Activated T-helper 1 cell treated with Interleukin-2 at 50 U/mL for 16 hours (primary cell): ENCODE data around the gene IARS1.
A peak's percentile ranks its signal among the peaks of the same experiment; 100 is the strongest.

Source experiments
- DNase-seq: peaks from one replicate; pipeline ENCODE4 v3.0.0-alpha.2; 2020; ENCODE audit warnings: low read depth

Gene IARS1

DNA sequence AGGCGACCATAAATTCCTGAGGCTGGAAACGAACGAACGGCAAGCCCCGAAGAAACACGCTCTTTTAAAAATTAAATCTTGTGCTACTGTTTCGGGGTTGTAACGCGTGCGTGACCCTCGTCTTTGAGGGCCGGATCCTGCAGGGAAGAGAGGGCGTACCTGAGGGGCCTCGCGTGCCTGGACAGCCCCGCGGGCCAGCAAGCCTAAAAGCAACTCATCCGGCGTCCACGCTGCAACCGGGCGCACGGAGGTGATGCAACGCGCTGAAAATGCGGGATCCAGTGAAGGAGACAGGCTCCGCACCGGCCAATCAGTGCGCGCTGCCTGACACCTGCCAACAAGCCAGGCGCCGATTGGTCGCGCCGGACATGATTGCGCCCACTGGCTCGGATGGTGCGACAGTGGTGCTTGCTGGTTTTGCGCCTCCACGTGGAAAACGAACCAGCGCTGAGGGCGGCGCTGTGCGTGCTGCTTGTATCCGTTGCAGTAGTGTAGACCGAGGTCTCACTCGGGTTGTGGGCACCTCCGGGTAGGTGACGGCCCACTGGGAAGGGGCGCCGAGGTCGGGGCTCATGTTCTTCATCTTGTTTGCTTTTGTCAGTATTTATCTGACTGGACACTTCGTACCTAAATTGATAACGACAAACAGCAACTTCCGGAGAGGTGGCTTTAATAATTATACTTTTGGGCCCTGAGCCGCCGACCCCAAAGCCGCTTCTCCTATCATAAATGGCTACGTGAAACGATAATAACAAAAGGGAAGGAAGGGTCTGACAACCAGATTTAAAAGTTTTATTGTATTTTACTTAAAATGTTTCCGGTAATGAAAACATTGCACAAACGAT, at the start of gene IARS1:
IARS1 (minus strand) TSS at position 246 of the 845 bp plus-strand sequence. CDS start 4,278 bp downstream, outside the sequence.
- DNase-seq = peak; percentile 100

DNA sequence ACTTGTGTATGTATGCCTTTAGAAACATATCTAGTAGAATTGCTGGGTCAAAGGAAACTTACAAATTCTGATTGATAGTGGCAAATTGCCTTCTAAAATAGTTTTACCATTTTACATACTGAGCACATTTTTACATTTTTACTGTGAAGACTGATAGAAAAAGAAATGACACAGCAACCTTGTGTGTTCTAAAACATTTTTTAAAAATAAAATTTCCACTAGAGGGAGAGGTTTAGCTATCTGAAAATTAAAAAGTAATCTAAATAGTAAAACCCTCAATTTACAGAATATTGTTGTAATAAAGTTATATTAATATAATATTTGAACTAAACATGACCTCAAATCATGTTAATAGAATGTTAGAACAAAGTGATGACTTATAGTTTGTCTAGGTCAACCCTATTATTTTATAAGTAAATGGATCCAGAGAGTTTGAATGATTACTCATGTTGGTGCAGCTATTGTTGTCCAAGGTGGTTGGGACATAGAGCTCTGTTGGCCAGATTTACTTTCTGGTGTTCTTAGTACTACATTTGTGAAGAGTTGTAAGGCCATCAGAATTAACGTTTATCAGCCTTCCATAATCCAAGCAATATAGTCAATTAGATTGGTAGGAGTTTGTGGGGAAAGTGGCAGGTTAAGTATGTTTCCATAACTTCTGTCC, 49.5 kb upstream of the IARS1 start:
- no peak for DNase-seq

DNA sequence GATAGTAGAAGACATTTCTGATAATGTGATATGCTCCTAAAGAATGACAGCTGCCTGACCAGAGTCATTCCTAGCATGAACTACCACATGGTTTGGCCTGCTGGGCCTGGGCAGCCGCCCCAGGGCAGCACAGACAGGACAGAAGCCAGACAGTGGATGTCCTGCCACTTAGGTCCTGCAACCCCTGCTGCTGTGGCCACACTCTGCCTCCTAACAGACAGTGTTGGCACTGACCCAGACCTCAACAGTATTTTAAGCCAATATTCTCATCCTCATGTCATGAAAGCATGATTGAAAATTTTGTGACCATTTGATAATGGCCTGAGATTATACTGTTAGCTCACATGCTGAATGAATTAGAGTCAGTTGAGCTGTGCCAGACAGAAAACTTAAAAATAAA, 48.1 kb upstream of the IARS1 start:
- no peak for DNase-seq

DNA sequence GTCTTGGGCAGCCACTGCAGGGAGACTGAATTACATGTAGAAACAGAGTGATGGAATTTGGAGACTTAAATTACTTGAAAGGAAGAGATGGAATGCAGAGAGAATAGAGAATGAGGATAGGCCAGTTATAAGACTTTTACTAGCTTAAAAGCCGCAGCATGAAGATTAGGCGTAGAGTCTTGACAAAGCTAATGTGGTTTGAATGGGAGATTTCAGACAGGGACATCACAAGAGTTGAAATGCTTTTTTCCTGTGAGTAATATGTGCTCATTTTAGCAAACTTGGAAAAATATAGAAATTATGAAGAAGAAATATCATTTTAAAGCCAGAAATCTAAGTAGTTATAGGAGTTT, 39.8 kb upstream of the IARS1 start:
- DNase-seq = no peak

DNA sequence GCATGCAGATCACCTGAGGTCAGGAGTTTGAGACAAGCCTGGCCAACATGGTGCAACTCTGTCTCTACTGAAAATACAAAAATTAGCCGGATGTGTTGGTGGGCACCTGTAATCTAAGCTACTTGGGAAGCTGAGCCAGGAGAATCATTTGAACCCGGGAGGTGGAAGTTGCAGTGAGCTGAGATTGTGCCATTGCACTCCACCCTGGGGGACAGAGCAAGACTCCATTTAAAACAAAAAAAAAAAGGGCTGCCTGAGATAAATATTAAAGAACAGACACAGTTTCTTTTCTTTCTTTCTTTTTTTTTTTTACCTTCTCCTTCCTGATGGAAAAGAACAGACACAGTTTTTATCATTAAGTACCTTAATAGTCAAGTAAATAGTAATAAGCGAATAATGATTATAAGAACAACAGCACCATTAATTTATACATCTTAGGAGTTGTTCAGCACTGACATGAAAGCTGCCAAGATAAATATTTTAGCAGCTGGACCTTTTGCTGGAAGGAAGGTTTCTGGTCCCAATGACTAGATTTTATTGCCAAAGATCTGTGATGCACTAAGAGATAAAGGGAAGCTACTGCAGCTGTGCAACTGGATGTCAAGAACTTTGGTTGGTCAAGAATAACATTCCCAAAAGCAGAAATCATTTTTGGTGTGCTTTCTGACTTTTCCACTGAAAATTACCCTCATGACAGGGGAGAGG, 39.2 kb upstream of the IARS1 start:
- DNase-seq = no peak

DNA sequence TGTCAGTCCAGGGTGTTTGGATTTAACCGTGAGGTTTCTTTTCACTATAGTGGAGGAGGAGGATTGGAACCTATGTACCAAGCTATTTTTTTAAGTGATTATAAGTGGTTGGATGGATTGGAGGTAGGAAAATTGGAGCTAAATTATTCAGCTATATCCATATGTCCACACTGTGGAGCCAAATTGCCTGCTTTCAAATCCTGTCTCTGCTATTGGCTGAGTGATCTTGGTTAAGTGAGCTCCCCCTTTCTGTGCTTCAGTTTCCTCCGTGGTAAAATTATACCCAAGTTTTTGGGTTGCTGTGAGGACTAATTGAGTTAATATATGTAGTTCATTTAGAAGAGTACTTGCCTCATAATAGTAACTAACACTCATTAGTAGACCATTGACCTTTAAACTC, 34.7 kb upstream of the IARS1 start:
- no peak for DNase-seq

DNA sequence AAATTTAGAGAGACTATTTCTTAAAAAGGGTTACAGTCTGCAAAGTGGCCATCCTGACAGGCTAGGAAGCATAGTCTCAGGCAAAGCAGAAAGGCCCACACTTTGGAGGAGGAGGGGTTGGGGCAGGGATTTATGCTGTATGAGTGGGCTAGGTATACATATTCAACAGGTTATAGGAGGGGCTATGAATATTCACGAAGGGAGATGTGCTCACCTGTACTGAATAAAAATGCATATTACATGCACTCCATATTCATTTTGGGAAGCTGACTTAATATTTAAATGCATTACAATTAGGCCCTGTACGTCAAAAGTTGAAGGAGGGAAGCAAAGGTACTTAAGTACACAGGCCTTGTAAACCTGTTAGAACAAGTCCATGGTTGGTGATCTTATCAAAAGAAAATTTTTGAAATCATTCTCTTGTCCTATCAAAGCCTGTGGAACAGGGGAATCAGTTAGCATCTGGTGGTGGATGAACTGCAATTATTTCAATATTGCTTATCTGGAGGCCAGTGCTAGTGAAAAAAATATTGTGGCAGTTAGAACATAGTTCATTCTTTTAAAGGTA, 33.9 kb upstream of the IARS1 start:
- no peak for DNase-seq

DNA sequence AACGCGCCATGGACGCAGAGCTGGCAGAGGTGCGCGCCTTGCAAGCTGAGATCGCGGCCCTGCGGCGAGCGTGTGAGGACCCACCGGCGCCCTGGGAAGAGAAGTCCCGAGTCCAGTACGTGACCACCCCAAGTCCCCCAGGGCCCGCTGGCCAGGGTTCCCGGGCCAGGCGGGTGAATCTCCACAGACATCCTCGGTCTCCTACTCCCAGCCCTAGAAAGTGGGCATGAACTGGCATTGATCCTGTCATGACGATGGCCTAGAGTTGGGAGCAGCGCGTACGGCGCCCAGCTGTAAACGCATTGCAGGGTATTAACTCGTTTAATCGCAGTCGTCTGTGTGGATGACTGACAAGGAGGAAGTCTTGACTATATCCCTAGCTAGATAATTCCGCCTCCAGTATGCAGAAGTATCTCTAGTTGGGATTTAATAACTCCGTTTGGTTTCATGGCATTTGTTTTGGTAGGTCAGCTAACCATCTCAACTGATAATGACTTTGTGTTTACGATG, 32.5 kb upstream of the IARS1 start:
- no peak for DNase-seq

DNA sequence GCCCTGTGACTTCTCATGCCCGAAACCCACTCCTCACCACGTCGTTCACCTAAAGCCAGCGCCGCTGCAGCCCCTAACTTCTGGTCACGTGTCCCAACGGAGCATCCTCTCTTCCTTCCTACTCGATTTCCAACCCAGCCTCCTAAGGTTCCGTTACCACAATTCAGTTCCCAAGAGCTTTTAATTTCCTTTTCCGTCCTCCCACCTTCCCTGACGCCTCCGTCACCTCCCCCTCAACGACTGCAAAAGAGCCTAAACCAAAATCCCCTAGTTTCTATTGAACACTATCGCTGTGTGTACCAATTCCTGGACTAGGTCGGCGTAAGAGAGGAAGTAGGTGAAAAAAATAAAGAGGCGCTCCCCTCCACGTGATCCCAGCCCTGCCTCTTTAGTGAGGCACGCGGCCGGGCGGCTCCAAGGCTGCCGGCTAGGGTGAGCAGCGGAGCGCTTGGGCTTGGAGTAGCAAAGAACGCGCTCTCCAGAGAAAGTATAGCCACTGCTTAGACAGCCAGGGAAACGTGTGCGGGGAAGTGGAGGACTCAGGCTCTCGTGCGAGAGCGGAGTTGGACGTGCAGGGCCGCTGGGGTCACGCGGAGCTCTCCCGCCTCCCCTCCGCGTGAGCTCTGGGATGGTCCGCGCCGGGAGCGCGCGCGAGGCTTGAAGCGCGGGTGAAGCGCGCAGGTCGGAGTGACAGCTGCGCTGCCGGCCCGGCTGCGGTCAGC, 31.9 kb upstream of the IARS1 start, which contains the start of the genes CENPP and NOL8:
CENPP (plus strand) TSS at position 685 of the 722 bp plus-strand sequence.
NOL8 (minus strand) TSS at position 82 of the 722 bp plus-strand sequence. CDS start 1,189 bp downstream, outside the sequence.
- DNase-seq = peak; percentile 70

DNA sequence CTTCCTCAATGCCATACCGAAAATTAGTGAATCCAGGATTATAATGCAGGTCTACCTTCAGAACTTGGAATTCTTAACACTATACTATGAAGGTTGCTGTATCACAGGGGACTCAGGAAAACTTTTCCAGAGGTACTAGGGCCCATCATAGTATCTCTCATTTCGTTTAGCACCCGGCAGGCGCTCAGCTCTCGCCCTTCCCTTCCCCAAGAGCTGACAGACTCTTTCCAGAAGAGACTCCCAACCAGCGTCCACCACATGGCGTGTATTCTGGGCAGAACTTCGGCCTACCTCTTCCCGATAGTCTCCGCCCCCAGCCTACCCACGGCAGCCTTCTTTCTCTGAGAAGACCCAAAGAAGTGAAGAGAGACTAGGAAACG, 31.4 kb upstream of the IARS1 start:
- DNase-seq = no peak

DNA sequence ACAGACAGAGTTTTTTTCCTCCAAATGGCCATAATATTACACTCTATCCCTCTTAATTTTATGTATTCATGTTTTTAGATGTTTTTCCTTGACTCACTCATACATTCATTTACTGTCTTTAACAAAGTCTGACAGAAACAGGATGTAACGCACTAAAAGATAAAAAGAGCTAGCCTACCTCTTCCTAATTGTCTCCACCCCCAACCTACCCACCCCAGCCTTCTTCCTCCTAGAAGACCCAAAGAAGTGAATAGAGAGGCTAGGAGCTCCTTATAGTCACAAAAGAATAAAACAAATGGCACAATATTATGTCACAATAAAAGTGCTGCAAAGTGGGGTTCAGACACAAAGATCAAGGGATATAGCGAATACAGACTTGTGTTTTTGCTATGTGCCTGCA, 30.9 kb upstream of the IARS1 start:
- no peak for DNase-seq

DNA sequence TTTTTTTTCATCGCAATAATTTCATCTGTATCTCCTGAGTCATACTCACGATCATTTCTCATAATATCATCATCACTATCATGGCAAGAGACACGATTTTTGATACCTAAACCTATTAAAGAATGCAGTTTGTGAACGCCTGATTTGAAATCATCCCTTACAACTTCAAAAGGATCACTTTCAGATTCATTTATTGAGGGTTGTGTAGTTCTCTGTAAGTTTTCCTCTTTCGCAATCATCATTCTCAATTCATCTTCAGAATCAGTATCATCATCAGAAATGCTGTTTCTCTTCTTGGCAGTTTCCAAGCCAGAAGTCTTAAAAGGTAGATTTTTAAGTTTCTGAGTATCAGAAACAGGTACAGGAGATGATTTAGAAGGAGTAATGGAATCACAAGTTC, 22.0 kb upstream of the IARS1 start:
- no peak for DNase-seq

DNA sequence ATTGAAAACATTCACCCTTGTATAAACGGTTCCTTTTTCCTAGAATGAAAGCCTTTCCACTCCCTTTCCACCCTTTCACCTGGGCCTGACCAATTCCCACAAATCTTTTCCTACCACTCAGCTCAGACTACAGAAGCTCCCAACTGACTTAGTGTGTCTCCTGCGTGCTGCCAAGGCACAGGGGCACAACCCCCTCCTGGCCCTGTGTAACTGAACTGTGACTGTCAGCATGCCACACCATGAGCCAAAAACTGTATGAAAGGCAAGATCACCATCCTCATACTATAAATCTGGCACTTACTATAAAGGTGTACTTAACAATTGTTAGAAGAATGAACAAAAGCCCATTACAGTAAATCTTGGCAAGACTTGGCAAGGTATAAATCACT, 20.1 kb upstream of the IARS1 start:
- no peak for DNase-seq

DNA sequence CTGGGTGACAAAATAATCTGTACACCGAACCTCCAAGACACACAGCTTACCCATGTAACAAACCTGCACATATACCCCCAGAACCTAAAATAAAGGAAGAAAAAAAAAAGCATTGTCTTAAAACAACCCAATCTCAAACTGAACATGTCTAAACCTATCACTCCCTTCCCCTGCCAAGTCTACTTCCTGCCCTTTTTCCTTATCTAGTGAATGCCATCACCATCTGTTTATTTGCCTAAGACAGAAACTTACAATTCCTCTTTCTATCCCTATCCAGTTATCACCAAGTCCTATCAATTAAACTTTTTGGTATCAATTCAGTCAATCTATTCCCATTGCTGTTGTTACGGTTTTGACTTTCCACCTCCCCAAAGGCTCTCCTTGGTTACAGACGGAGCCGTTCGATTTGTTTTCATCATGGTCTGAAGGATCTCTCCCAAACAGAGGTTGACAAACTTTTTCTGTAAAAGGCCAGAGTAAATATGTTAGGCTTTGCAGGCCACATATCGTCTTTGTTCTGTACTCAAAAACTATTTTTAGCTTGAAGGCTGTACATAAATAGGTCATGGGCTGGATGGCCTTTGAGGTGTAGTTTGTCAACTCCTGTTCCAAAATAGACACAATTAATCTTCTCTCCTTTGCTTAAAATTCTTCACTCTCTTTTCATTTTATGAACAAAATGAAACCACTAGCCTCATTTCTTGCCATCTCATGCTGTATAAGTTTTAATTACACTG, 19.6 kb upstream of the IARS1 start:
- no peak for DNase-seq

DNA sequence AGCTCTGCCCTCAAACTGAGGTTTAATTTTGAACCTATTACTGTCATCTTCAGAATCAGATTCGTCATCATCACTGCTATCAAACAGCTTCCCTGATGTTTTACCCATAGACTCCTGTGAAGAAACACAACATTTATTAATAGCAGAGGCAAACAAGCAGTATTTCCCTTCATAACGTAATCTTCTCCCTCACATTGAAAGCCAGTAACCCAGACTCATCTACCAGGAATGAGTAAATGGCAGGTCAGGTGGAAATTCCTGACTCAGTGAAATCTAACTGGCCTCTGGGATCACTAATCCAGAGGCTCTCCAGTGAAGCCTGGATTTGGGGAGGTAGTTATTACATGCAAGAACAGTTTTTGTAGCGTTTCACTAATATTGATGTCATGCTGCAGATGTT, 17.1 kb upstream of the IARS1 start:
- DNase-seq = no peak

DNA sequence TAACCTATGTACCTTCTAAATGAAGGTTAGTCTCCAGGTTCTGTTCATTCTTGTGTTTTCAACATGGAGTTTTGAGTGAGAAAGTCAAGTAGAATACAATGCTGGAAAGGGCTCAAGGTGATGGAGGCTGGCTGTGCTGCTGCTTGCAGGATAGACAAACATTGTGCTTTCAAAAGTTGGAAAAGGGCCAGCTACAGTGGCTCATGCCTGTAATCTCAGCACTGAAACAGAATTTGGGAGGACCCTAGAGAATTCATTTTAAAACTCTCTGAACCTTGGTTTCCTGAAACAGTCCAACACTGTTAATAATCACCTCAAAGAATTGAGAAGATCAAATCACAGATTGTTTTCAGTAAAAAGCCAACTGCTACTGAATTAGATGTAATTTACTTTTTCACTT, 15.4 kb upstream of the IARS1 start:
- DNase-seq = no peak

DNA sequence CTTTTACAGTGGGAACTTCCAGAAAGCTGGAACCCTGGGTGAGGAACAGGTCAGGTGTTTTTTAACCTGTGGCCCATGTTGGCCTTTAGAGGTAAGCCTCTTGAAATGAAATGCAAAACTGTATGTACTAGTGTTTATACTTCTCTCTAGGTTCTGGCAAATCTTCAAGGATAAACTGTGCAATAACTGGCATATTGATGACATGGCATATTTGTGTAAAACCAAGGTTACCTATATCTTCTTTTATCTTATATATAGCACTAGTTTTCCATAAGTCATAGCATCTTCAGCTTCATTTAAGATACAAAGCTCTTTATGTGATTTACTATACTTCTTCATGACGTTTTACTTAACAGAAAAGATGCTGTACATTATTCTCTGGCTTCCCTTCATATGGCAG, 7.4 kb upstream of the IARS1 start:
- no peak for DNase-seq

DNA sequence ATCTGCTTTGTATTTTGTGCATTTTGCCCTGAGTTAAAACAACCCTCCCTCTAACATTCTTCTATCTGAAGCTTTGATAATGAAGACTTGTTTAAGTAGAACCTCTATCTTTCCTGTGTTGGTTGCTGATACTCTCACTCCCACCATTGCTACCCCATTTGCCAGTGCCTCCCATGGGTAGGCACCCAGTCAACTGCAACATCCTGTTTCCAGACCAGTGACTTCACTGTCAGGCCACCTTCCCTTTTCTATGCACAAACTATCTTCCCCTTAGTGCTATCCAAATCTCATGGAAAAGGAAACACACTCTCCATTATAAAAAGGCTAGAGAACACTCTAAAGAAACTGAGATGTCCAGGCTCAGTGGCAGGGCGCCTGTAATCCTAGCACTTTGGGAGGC, 5.6 kb upstream of the IARS1 start:
- no peak for DNase-seq

DNA sequence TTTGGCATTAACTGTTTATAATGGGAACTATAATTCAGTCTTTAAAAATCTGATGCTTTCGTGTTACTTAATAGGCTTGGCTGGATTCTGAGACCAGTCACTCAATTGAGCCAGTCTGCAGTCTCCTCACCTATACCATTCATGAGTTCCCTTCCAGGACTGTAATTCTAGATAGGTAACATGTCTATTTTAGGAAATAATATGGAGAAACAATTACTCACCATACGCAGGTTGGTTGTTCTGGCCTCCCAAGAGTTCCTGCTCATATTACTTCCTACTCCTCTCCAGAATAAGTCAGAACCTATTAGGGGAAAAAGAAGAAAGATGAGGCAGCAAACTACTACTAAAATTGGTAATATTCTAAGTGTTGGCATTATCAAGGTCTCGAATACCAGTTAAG, 4.5 kb upstream of the IARS1 start:
- no peak for DNase-seq

DNA sequence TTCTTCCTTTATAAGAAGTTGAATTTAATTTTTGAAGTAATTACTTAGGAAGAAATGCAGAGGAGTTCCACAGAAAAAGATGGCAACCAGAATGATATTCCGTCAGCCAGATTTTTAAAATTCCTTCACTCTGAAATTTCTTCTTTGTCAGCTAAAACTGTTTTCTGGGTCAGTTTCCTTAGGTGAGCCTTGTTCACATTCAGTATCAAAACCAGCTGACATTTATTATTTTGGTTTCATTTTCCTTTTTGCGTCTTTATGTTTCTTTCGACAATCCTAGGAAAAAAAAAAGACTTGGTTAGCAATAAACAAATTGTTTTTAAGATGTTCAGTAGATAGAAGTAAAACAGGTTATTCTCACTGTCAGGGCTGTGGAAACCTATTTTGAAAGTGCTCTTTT, 4.1 kb upstream of the IARS1 start:
- DNase-seq = no peak

DNA sequence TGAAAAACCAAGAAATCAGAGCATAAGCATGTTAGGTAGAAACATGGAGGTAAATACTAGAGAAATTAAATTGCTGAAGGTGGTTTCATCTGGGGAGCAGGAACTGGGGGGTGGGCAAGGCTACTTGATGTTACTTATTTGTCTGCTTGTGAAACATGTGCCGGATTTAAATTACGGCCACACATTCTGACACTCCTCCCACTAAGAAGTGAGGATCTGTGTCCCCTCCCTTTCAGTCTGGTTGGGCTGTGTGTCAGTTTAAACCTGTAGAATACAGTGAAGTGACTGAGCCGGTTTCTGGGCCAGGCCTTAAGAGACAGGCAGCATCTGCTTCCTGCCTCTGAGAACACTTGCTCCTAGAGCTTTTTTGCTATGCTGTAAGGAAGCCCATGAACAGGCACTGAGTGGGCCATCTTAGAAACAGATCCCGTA, 2.3 kb upstream of the IARS1 start:
- no peak for DNase-seq
